Measurements from ENCODE around the gene XCL1.

- TF ChIP-seq, protein P1, sequence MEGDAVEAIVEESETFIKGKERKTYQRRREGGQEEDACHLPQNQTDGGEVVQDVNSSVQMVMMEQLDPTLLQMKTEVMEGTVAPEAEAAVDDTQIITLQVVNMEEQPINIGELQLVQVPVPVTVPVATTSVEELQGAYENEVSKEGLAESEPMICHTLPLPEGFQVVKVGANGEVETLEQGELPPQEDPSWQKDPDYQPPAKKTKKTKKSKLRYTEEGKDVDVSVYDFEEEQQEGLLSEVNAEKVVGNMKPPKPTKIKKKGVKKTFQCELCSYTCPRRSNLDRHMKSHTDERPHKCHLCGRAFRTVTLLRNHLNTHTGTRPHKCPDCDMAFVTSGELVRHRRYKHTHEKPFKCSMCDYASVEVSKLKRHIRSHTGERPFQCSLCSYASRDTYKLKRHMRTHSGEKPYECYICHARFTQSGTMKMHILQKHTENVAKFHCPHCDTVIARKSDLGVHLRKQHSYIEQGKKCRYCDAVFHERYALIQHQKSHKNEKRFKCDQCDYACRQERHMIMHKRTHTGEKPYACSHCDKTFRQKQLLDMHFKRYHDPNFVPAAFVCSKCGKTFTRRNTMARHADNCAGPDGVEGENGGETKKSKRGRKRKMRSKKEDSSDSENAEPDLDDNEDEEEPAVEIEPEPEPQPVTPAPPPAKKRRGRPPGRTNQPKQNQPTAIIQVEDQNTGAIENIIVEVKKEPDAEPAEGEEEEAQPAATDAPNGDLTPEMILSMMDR (IDR thresholded peaks at IDR 0.05 in 2 of 3, conservative IDR thresholded peaks at IDR 0.05 in 1 of 3; ENCODE audit: borderline replicate concordance in 1 of 3, insufficient read depth in 1 of 3, low read depth in 2 of 3, low read length in 2 of 3) = no peak
- TF ChIP-seq SRF (IDR thresholded peaks at IDR 0.05; ENCODE audit: low read depth) (no peak), SP1 (IDR thresholded peaks at IDR 0.05; ENCODE audit: low read depth) (no peak), ZNF274 (IDR thresholded peaks at IDR 0.05; ENCODE audit: low read depth, low read length) (no peak), POLR2A (IDR thresholded peaks at IDR 0.05; ENCODE audit: borderline replicate concordance, extremely low read depth, insufficient read depth, insufficient read length) (no peak), REST (IDR thresholded peaks at IDR 0.05; ENCODE audit: low read depth) (no peak)
Measured at GRCh38 chr1:168555508-168556046, 20.8 kb upstream of the XCL1 start.
